Measurements from ENCODE around the gene CPXM2.

DNA sequence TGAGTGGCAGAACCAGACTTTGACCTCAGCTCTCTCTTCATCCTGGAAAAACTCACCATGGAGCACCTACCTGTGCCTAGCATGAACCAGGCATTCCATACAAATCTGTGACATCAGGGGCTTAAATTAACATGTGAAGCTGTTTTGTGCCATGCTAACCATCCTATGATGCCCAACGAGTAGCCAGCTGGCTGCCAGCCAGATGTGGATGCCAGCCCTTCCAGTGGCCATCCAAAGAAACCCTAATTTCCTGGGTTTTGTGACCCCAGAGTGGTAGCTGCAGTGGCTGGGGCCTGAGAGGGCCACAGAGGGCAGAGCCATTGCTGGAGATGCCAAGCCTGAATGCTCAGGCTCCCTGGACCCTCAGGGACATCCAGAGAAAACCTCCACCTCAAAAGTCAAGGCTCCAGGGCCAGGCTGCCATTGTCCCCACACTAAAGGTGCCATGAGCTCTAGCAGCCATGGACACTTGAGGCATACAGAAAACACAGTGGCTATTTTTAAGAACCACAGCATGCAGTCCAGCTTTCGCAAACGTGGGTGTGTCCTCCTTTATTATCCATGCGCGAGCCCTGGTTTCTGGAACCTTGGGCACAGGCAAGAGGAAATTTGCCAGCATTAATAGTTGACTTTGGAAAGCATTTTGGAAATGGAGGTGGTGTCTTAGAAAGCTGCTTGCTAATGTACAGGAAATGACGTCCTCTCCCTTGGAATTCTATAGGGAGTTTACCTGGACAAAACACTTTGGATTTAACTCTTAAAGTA, 6.0 kb downstream of the CPXM2 start:
- TF ChIP-seq, protein P1, sequence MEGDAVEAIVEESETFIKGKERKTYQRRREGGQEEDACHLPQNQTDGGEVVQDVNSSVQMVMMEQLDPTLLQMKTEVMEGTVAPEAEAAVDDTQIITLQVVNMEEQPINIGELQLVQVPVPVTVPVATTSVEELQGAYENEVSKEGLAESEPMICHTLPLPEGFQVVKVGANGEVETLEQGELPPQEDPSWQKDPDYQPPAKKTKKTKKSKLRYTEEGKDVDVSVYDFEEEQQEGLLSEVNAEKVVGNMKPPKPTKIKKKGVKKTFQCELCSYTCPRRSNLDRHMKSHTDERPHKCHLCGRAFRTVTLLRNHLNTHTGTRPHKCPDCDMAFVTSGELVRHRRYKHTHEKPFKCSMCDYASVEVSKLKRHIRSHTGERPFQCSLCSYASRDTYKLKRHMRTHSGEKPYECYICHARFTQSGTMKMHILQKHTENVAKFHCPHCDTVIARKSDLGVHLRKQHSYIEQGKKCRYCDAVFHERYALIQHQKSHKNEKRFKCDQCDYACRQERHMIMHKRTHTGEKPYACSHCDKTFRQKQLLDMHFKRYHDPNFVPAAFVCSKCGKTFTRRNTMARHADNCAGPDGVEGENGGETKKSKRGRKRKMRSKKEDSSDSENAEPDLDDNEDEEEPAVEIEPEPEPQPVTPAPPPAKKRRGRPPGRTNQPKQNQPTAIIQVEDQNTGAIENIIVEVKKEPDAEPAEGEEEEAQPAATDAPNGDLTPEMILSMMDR (conservative IDR thresholded peaks at IDR 0.05; ENCODE audit: low read length) = no peak
- TF ChIP-seq EZH2phosphoT487 (IDR thresholded peaks at IDR 0.05; ENCODE audit: borderline replicate concordance, low read depth, low read length) = no peak

Data from OCI-LY7 (cell line).